Measurements from ENCODE around the gene MYH16. TPM values are rescaled to one million over a fixed set of nuclear protein-coding genes. Genes with fewer than 3 reads are reported as not detected.
A peak's percentile ranks its signal among the peaks of the same experiment; 100 is the strongest.
"Not testable (repeated sequence)": the region's sequence is repeated elsewhere in the genome, so short reads cannot be mapped to it uniquely, and the experiment has no call there.

The MYH16 gene
- total RNA-seq, 1 experiment from 2014 or later = not detected

DNA sequence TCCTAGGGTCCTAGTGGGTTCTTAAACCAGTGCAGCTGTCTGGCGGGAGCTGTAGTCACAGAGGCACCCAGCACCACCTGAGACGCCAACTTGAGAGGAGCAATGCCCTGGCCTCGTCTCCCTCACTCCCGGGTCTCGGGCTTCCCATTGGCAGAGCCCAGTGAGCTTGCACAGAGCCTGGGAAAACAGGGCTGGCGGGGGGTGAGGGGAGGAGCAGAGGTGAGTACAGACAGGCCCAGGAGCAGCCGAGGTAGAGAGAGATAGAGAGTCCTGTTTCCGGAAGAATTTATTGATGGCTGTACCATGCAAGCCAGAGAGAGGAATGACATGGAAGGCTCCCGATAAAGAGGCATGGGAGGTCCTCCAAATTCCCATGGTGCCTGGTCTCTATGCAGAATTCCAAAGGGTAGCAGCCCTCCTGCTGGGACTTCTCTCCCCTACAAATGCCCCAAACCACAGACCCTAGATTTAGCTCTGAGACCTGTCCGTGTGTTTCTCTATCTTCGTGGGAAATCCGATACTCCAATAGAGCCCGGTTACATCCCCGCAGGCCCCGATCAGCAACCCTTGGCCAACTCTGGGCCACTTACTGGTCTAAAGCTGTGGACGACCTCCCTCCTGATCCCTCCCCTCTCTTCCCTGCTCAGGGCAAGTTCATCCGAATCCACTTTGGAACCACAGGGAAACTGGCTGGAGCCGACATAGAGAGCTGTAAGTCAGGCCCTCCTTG is 20.3 kb upstream of the MYH16 start:
- Histone ChIP-seq H3K4me3 (no peak overlapping the region), H3K9me3 (no peaks in the 10 kb centered on the region), H3K36me3 (no peaks in the 10 kb centered on the region), H3K27me3 (no peaks in the 10 kb centered on the region)
- DNase-seq = no peak

DNA sequence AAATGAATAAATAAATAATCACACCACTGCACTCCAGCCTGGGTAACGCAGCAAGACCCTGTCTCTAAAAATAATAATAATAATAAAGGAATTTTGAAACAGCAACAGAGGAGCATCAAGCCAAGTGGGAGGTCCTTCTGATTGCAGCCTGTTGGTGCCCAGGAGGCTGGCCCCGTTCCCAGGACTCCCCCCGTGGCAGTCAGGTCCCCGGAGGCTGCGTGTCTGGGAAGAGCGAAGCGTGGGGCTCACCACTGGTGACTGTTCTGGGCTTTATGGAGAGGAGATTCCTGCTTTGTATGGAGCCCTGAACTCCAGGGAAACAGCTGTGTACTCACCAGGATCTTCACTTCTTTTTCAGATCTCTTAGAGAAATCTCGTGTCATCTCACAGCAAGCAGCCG is 19.3 kb upstream of the MYH16 start:
- DNase-seq = no peak

DNA sequence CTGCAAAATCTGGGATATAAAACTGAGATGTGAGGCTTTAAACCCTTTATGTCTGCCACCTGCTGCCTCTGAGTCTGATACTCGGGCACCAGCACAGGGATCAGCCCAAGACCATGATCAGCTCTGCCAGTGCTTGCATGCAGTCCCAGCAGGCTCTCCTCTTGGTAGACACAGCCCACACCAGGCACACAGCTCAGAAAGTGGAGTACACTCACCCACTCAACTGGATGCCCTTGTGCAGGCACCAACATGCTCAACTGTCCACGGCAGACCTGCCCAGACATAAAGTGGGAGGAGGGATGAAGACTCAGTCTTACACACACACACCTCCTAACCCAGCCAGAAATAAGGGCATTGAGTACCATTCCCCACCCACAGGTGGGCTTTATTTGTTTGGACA is 18.2 kb upstream of the MYH16 start:
- DNase-seq = no peak

More for the DNA sequence above, 19.3 kb upstream of the MYH16 start:
- H3K9me3 ChIP-seq = no peaks in the 10 kb centered on the region
- H3K4me3 ChIP-seq = no peak overlapping the region
- H3K36me3 ChIP-seq = no peaks in the 10 kb centered on the region
- no peaks in the 10 kb centered on the region for H3K27me3 ChIP-seq

DNA sequence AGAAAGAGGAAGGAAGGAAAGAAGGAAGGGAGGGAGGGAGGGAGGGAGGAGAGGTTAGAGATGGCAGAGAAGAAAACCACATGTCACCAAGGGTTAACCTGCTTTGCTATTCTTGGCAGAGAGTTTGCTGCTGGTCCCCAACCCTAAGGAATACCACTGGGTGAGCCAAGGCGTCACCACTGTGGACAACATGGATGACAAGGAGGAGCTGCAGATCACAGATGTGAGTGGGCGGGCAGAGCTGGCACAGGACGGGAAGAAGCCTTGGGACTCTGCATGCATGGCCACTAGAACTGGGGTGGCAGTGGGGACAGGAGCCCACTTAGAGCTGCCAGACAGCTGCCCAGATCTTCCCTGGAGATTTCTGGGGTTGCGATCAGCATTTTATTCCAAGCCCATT is 17.2 kb upstream of the MYH16 start:
- no peak for DNase-seq
- Histone ChIP-seq H3K27me3 (no peaks in the 10 kb centered on the region), H3K36me3 (no peaks in the 10 kb centered on the region), H3K9me3 (no peaks in the 10 kb centered on the region), H3K4me3 (no peak overlapping the region)

More for the DNA sequence above, 18.2 kb upstream of the MYH16 start:
- H3K9me3 ChIP-seq = no peaks in the 10 kb centered on the region
- no peaks in the 10 kb centered on the region for H3K27me3 ChIP-seq
- H3K4me3 ChIP-seq = no peak overlapping the region
- no peaks in the 10 kb centered on the region for H3K36me3 ChIP-seq

DNA sequence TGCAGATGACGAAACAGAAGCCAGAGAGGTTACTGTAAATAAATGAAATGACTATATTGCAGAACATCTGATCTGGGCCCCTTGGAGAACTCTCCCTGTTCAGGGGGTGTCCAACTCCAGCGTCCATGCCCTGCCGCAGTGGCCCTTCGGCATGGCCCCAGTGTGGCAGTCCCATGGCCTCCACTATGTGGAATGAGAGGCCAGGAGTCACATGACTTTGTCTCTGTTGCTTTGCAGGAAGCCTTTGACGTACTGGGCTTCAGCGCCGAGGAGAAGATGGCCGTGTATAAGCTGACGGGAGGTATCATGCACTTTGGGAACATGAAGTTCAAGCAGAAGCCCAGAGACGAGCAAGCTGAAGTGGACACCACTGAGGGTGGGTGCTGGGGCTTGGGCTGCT is 15.6 kb upstream of the MYH16 start:
- Histone ChIP-seq H3K27me3 (no peaks in the 10 kb centered on the region), H3K9me3 (no peaks in the 10 kb centered on the region), H3K36me3 (no peaks in the 10 kb centered on the region), H3K4me3 (no peak overlapping the region)
- DNase-seq = no peak

DNA sequence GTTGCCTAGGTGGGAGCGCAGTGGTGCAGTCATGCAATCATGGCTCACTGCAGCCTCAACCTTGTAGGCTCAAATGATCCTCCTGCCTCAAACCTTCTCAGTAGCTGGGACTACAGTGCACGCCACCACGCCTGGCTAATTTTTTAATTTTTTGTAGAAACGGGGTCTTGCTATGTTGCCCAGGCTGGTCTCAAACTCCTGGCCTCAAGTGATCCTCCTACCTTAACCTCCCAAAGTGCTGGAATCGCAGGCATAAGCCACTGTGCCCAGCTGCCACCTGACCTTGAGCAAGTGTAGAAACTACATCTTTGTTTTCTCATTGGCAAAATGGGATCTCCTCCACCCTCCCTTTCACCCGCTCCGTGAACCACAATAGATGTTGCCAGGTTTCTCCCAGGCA is 15.0 kb upstream of the MYH16 start:
- Histone ChIP-seq H3K9me3 (no peaks in the 10 kb centered on the region), H3K4me3 (no peak overlapping the region), H3K36me3 (no peaks in the 10 kb centered on the region), H3K27me3 (no peaks in the 10 kb centered on the region)
- DNase-seq = no peak

DNA sequence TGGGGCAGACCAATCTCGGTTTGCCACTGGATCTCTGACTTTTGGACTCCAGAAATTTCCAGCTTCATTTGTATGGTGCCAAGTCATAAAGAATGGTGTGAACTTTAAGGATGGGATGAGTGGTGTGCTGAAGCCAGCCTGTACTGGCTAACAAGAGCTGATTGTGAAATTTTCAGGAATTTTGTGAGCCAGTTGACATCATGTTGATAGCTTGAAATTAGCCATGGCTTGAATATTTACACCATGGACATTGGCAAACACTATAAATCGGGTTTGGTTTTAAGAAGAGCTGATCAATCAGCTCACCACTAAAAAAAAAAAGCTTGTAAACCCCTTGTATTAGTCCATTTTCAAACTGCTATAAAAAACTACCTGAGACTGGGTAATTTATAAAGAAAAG is 14.1 kb upstream of the MYH16 start:
- H3K4me3 ChIP-seq = no peak overlapping the region
- H3K9me3 ChIP-seq = no peaks in the 10 kb centered on the region
- no peaks in the 10 kb centered on the region for H3K27me3 ChIP-seq
- no peak for DNase-seq
- H3K36me3 ChIP-seq = no peaks in the 10 kb centered on the region

DNA sequence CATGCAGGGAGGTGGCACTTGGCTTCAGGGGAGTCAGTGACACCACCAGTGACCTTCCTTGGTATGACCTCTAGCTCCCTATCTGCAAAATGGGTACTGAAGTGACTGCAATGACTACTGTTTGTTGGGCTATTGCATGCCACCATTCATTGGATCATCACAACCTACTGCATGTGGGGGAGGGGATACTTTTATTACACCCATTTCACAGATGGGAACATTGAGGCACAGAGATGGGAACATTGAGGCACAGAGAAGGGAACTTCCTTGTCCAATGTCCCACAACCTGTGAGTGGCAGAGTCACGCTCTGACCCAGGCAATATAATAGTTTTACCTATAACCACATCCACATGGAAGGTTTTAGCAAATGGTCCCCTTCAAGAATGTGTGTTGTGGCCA is 12.2 kb upstream of the MYH16 start:
- no peak for DNase-seq
- no peak overlapping the region for H3K4me3 ChIP-seq
- no peaks in the 10 kb centered on the region for H3K9me3 ChIP-seq
- H3K27me3 ChIP-seq = no peaks in the 10 kb centered on the region
- H3K36me3 ChIP-seq = no peaks in the 10 kb centered on the region

DNA sequence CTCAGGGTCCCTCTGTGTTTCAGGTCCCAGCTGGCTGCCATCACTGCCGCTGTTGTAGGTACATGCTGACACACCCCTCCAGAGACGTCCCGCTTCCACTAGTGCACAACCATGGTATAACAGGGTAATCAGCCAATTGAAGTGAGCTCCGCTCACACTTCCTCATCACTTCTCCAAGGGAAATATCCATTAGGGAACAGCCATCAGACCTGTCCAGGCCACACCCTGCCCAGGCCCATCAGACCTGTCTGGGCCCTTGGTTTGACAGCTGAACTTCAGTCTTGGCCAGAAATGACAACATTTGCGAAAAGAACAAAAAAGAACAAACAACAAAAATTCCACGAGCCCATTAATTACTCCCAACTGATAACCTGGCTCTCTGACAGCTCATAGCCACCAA is 11.0 kb upstream of the MYH16 start:
- DNase-seq = no peak
- H3K27me3 ChIP-seq = no peaks in the 10 kb centered on the region

DNA sequence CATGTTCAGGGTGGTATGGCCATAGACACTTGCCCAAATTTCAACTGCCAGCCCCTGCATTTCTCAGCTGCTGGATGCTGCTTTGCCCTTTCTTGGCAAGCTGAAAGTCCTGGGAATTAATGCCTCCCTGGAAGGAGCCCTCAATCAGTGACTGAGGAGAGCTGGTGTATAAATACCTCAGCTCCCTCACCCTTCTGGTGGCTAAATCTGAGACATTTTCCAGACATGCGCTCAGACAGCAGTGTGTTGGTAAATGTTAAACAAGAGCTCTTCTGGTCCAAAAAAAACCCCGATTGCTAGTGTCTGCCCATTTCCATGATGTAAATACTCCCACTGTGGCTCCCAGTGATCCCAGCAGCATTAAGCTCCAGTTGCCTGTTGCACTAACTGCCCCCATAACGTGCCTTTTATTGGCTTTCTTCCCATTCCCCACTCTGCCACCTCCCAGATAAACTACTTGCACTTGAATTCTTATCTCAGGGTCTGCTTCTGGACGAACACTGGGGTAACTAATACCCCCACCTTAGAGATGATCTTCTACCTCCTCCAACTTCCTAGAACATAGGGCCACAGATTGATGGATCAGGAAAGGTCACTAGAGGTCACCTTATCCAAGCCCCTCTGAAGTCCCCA is 6.7 kb upstream of the MYH16 start:
- no peak overlapping the region for H3K4me3 ChIP-seq
- no peaks in the 10 kb centered on the region for H3K9me3 ChIP-seq
- H3K27me3 ChIP-seq = no peaks in the 10 kb centered on the region
- no peak for DNase-seq
- H3K36me3 ChIP-seq = no peaks in the 10 kb centered on the region

More for the DNA sequence above, 11.0 kb upstream of the MYH16 start:
- Histone ChIP-seq H3K9me3 (no peaks in the 10 kb centered on the region), H3K4me3 (no peak overlapping the region), H3K36me3 (no peaks in the 10 kb centered on the region)

DNA sequence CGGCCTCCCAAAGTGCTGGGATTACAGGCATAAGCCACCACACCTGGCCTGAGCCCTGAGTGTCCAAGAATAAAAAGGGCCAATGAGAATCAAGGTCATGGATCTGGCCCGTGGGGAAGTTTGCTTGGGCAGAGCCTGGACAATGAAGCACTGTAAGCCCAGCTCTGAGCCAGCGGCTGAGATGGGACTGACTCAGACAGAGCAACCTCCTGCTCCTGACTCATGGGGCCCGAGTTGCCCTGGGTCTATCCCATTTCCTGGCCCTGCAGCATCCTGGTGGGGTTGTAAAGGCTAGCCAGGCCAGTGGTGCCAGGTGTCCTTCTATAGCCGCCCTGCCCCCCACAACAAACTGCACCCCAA is 5.2 kb upstream of the MYH16 start:
- no peak overlapping the region for H3K4me3 ChIP-seq
- peak; percentile 90 for DNase-seq
- H3K36me3 ChIP-seq = no peaks in the 10 kb centered on the region
- no peaks in the 10 kb centered on the region for H3K9me3 ChIP-seq
- no peaks in the 10 kb centered on the region for H3K27me3 ChIP-seq

DNA sequence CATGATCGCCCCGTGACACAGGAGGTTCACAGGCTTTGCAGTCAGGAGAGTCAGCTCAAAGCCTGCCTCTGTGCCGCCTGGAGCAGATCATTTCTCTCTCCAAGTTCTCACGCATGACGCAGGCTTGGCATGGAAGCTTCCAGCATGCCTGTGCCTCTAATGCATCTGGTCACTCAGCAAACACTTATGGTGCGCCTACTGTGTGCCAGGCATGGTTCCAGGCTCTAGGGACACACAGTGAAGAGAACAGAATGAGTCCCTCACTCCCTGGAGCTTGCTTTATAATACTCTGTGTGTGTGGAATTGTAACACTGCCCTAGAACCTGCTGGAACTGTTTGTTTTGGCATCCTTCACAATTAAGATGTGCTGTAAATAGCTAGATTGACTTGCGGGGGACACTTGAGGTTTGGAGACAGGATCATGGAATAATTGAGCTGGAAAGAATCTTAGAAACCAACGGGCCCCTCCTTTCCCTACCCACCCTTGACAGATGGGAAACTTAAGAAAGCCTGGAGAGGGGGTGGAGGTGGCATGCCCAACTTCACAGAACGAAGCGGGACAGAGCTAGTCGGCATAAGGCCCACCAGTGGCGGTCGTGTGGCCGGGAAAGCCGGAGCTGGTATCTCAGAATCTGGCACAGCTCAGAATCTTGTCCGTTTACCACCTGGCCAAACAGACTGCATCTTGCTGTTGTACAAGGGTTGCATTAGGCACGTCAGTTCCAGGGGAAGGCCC is 4.6 kb upstream of the MYH16 start:
- peak; percentile 69 for DNase-seq
- Histone ChIP-seq H3K36me3 (no peaks in the 10 kb centered on the region), H3K9me3 (no peaks in the 10 kb centered on the region), H3K27me3 (no peaks in the 10 kb centered on the region), H3K4me3 (no peak overlapping the region)

DNA sequence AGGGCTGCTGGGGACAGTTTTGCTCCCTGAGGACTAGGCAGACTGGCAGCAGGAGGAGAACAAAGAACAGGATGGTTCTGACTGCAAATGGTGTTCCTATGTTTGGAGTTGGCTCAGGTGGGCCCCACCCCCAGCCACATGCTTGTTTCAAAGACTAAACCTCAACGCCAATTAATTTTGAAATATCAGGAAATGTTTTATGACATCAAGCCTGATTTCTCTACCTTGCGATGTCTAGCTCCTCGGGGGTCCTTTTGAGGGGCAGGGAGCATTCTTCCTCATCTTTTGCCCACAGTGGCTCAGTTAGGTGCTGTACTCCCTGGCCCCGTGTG is 4.1 kb upstream of the MYH16 start:
- no peak for DNase-seq
- Histone ChIP-seq H3K9me3 (no peaks in the 10 kb centered on the region), H3K4me3 (no peak overlapping the region), H3K36me3 (no peaks in the 10 kb centered on the region), H3K27me3 (no peaks in the 10 kb centered on the region)

DNA sequence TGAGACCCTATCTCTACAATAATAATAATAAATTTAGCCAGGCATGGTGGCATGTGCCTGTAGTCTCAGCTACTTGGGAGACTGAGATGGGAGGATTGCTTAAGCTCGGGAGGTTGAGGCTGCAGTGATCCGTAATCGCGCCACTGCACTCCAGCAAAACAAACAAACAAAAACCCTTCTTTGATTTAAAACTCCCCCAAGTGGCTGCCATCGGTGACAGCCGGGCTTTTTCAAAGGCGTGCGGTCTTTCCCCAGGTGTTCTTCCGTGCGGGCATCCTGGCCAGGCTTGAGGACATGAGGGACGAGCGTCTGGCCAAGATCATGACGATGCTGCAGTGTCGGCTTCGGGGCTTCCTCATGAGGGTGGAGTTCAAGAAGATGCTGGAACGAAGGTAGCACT is 1.9 kb upstream of the MYH16 start:
- no peak for DNase-seq
- no peaks in the 10 kb centered on the region for H3K27me3 ChIP-seq
- no peaks in the 10 kb centered on the region for H3K9me3 ChIP-seq

DNA sequence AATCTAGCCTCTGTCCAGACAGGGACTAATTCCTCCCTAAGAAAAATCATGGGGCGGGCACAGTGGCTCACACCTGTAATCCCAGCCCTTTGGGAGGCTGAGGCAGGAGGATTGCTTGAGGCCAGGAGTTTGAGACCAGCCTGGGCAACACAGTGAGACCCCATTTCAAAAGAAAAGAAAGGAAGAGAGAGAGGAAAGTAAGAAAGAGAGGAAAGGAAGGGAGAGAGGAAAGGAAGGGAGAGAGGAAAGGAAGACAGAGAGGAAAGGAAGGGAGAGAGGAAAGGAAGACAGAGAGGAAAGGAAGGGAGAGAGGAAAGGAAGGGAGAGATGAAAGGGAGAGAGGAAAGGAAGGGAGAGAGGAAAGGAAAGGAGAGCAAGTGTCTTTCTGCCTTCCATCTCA is 922 bp downstream of the MYH16 start:
- not testable (repeated sequence) for H3K27me3 ChIP-seq, H3K9me3 ChIP-seq, DNase-seq, H3K36me3 ChIP-seq, H3K4me3 ChIP-seq

More for the DNA sequence above, 1.9 kb upstream of the MYH16 start:
- no peaks in the 10 kb centered on the region for H3K36me3 ChIP-seq
- no peak overlapping the region for H3K4me3 ChIP-seq

DNA sequence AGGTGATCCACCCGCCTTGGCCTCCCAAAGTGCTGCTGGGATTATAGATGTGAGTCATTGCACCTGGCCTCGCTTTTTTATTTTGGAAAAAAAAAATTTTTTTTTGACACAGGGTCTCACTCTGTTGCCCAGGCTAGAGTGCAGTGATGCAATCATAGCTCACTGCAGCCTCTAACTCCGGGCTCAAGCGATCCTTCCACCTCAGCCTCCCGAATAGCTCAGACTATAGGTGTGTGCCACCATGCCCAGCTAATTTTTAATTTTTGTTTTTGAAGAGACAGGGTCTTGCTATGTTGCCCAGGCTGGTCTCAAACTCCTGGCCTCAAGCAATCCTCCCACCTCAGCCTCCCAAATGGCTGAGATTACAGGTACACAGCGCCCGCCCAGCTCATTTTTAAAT is 2.3 kb downstream of the MYH16 start:
- not testable (repeated sequence) for H3K9me3 ChIP-seq, DNase-seq, H3K27me3 ChIP-seq, H3K4me3 ChIP-seq, H3K36me3 ChIP-seq

DNA sequence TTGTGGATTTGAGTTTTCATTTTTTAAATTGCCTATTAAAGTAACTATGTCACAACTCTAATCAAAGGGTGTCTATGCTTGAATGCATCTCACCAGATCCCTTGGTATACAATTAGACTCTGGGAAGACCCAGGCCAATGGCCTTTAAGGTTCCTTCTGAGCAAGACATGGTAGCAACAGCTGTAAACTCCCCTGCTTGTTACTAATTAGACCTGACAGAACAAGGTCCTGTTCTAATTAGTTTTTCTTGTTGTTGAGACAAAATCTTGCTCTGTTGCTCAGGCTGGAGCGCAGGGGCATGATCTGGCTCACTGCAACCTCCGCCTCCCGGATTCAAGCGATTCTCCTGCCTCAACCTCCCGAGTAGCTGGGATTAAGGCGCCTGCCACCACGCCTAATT is 2.9 kb downstream of the MYH16 start:
- DNase-seq = no peak
- no peaks in the 10 kb centered on the region for H3K36me3 ChIP-seq
- no peaks in the 10 kb centered on the region for H3K27me3 ChIP-seq
- no peak overlapping the region for H3K4me3 ChIP-seq
- no peaks in the 10 kb centered on the region for H3K9me3 ChIP-seq

DNA sequence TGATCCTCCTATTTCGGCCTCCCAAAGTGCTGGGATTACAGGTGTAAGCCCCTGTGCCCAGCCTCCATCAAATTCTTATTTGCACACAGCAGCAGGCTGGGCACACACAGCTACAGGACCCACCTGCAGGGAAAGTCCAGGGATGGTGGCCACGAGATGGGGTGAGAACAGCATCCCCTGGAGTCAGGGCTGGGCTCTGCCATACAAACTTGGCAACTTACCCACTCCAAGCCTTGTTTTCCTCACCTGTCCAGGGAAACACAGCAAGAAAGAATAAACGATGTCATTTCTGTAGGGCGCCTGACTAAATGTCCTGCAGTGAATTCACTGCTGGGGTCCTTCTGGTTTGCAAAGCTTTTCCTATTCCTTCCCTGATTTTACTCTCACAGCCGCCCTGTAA is 5.5 kb downstream of the MYH16 start:
- H3K27me3 ChIP-seq = no peaks in the 10 kb centered on the region
- DNase-seq = no peak
- no peak overlapping the region for H3K4me3 ChIP-seq
- no peaks in the 10 kb centered on the region for H3K36me3 ChIP-seq
- no peaks in the 10 kb centered on the region for H3K9me3 ChIP-seq

Data from MG63 (cell line).